Lung (tissue), 12 donors: ENCODE data around the gene WSB1. TPM values are rescaled to one million over a fixed set of nuclear protein-coding genes. Genes with fewer than 3 reads are reported as not detected.
A peak's percentile ranks its signal among the peaks of the same experiment; 100 is the strongest.

Experiments
- ATAC-seq: fragments of 200-7000 bp; cut with Tn5 transposase; one replicate; pipeline ENCODE4 v1.9.1; 2020; ENCODE audit warnings: moderate number of reproducible peaks; ENCODE audit not compliant: insufficient read depth, low FRiP score
- DNase-seq, 3 donors: peaks; one replicate each; pipeline ENCODE4 v3.0.0-alpha.2; 2013 to 2017
- H3K27ac ChIP-seq, 2 donors: one replicate each; pipeline ENCODE4 v1.5.1; 2013; ENCODE audit warnings: mild to moderate bottlenecking in 2 of 2, moderate library complexity in 2 of 2, control low read depth in 1 of 2, inconsistent platforms in 1 of 2, low read depth in 1 of 2, low read length in 1 of 2
- H3K27me3 ChIP-seq, 3 donors: one replicate each; pipeline ENCODE4 v1.5.1; 2013; ENCODE audit warnings: low read length in 2 of 3; ENCODE audit not compliant: control insufficient read depth in 3 of 3, insufficient read depth in 3 of 3
- H3K36me3 ChIP-seq, 4 donors: one replicate each; pipeline ENCODE4 v1.5.1; 2013; ENCODE audit warnings: low read length in 4 of 4, mild to moderate bottlenecking in 1 of 4, moderate library complexity in 1 of 4; ENCODE audit not compliant: control insufficient read depth in 4 of 4, insufficient read depth in 4 of 4
- H3K4me1 ChIP-seq, 5 donors: one replicate each; pipeline ENCODE4 v1.5.1; 2013; ENCODE audit warnings: low read length in 5 of 5, mild to moderate bottlenecking in 2 of 5, moderate library complexity in 1 of 5; ENCODE audit not compliant: control insufficient read depth in 5 of 5, insufficient read depth in 5 of 5
- H3K4me3 ChIP-seq: one replicate; pipeline ENCODE4 v1.5.1; 2013; ENCODE audit warnings: mild to moderate bottlenecking, control low read depth, moderate library complexity
- H3K9ac ChIP-seq, 2 donors: one replicate each; pipeline ENCODE4 v1.5.1; 2013; ENCODE audit warnings: low read length in 2 of 2, control low read depth in 1 of 2; ENCODE audit not compliant: insufficient read depth in 1 of 2
- H3K9me3 ChIP-seq, 4 donors: one replicate each; pipeline ENCODE4 v1.5.1; 2013; ENCODE audit warnings: low read length in 3 of 4, mild to moderate bottlenecking in 1 of 4, moderate library complexity in 1 of 4; ENCODE audit not compliant: control insufficient read depth in 4 of 4, insufficient read depth in 3 of 4
- CTCF ChIP-seq: IDR thresholded peaks from 2 replicates; pipeline ENCODE4 v1.5.1; 2012; ENCODE audit warnings: mild to moderate bottlenecking; ENCODE audit errors: control extremely low read depth, extremely low read depth
- WGBS, 2 donors: extraction: QIAGEN DNeasy Blood & Tissue Kit; methylation state at CpG; one replicate each; pipeline ENCODE4 v1.1.7; 2013; 5-methylcytosine and 5-hydroxymethylcytosine counted together
- polyA plus RNA-seq, 2 donors: library from polyadenylated mRNA; stranded (reverse); fragments of 200-250 nt; gene quantifications; one replicate each; pipeline ENCODE4 v1.2.1, GENCODE V29; 2013
- total RNA-seq, 2 donors: library from RNA; depleted of rRNA in 1 of 2; stranded (reverse); fragments of >200 nt in 1 of 2; gene quantifications; one replicate each; pipeline ENCODE4 v1.2.1, GENCODE V29; 2014 to 2021
- donor health status: control.
- donor health status: control.
- donor health status: Bipolar disorder and iron deficiency.
- donor health status: healthy.
- donor health status: DM: yes; HTN: yes; CAD: no.

The WSB1 gene
- total and polyA plus RNA-seq, 4 donors = 181 to 748 (median 268) TPM

GRCh38 chr17:27341041-27341471 is 47.1 kb downstream of the WSB1 start:
- ATAC-seq (no peak), DNase-seq (peak in 1 of 3 donors; percentile 50)
- Histone ChIP-seq H3K9ac (no peak overlapping the region), H3K9me3 (no peaks in the 10 kb centered on the region), H3K36me3 (no peaks in the 10 kb centered on the region), H3K27ac (no peak overlapping the region), H3K4me1 (peaks cover 0 to 19% (median 6%) of the 10 kb centered on the region in 5 donors), H3K4me3 (no peak overlapping the region), H3K27me3 (no peaks in the 10 kb centered on the region)
- no peak for TF ChIP-seq CTCF
- WGBS, 2 donors = 22 to 37% methylated on average over 4 of the region's 4 CpGs

GRCh38 chr17:27342059-27342458 is 48.1 kb downstream of the WSB1 start:
- H3K27ac ChIP-seq = no peak overlapping the region
- no peak for TF ChIP-seq CTCF
- no peak overlapping the region for H3K4me3 ChIP-seq
- no peaks in the 10 kb centered on the region for H3K9me3 ChIP-seq
- DNase-seq (no peak), ATAC-seq (no peak)
- no peak overlapping the region for H3K9ac ChIP-seq
- peaks cover 3 to 22% (median 8%) of the 10 kb centered on the region in 5 donors for H3K4me1 ChIP-seq
- 81 to 92% methylated on average over 4 of the region's 4 CpGs for WGBS, 2 donors
- no peaks in the 10 kb centered on the region for H3K36me3 ChIP-seq
- no peaks in the 10 kb centered on the region for H3K27me3 ChIP-seq

- Histone ChIP-seq H3K36me3 (no peaks in the 10 kb centered on the region), H3K27me3 (no peaks in the 10 kb centered on the region), H3K4me1 (peaks cover 3 to 22% (median 8%) of the 10 kb centered on the region in 5 donors), H3K27ac (no peak overlapping the region), H3K9ac (no peak overlapping the region), H3K9me3 (no peaks in the 10 kb centered on the region), H3K4me3 (no peak overlapping the region)
- 75 to 78% methylated on average over 3 of the region's 3 CpGs for WGBS, 2 donors
- no peak for TF ChIP-seq CTCF
- DNase-seq (no peak), ATAC-seq (no peak)
Measured at GRCh38 chr17:27343294-27343693, 49.4 kb downstream of the WSB1 start.

- ATAC-seq (no peak), DNase-seq (peak in 2 of 3 donors; percentile 55 to 60)
- no peaks in the 10 kb centered on the region for H3K9me3 ChIP-seq
- H3K4me3 ChIP-seq = no peak overlapping the region
- H3K36me3 ChIP-seq = no peaks in the 10 kb centered on the region
- 16 to 40% methylated on average over 3 of the region's 3 CpGs for WGBS, 2 donors
- H3K27ac ChIP-seq = peak overlapping the region in 1 of 2 donors; percentile 21
- H3K27me3 ChIP-seq = no peaks in the 10 kb centered on the region
- H3K4me1 ChIP-seq = peaks cover 3 to 26% (median 8%) of the 10 kb centered on the region in 5 donors
- H3K9ac ChIP-seq = peak overlapping the region in 1 of 2 donors; percentile 23
- no peak for TF ChIP-seq CTCF
Measured at GRCh38 chr17:27343977-27344607, 50.2 kb downstream of the WSB1 start.
